ENCODE measurements around the gene PAPSS2.
A peak's percentile ranks its signal among the peaks of the same experiment; 100 is the strongest.
"Not testable (repeated sequence)": the region's sequence is repeated elsewhere in the genome, so short reads cannot be mapped to it uniquely, and the experiment has no call there.

PAPSS2 gene

DNA sequence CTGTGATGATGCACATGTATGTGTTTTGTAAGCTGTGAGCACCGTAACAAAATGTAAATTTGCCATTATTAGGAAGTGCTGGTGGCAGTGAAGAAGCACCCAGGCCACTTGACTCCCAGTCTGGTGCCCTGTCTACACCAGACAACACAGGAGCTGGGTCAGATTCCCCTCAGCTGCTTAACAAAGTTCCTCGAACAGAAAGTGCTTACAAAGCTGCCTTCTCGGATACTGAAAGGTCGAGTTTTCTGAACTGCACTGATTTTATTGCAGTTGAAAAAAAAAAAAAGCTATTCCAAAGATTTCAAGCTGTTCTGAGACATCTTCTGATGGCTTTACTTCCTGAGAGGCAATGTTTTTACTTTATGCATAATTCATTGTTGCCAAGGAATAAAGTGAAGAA, 87.2 kb downstream of the PAPSS2 start:
- no peak for DNase-seq (ENCODE audit: low read depth in 1 of 2, low spot score in 1 of 2)

DNA sequence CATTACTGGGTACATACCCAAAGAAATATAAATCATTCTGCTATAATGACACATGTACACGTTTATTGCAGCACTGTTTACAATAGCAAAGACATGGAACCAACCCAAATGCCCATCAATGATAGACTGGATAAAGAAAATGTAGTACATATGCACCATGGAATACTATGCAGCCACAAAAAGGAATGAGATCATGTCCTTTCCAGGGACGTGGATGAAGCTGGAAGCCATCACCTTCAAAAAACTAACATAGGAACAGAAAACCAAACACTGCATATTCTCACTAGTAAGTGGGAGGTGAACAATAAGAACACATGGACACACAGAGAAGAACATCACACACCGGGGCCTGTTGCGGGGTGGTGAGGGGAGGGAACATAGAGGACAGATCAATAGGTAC, 88.6 kb downstream of the PAPSS2 start:
- not testable (repeated sequence) for DNase-seq (ENCODE audit: low read depth in 1 of 2, low spot score in 1 of 2)

DNA sequence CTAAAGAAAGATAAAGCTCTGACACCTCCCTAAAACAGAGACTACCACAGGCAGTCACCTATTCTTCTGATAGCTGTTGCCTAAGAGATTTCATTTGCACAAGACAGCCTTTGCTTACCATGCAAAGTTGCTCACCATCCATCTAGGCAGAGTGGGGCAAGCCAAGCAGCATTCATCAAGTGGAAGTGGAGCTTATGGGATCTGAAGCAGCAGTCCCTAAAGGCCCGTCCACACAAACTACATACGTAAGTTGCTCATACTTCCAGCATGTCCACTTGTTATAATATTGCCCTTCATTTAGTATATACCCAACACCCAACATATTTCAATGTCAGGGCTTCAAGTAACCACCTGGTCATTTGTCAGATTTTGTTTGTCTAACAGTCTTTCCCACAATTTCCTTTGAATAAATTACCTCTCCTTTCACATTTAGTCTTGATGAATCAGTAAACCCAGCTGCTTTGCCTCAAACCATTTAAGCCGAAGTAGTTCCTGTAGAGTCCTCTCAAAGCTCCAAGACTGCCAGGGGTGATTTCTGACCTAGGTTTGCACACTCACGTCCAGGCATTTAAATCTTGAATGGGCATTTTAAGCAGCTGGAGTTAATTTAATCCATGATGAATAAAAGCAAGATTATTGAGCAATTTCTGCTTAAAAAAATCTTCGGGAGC, 90.5 kb downstream of the PAPSS2 start:
- no peak for DNase-seq (ENCODE audit: low read depth in 1 of 2, low spot score in 1 of 2)

DNA sequence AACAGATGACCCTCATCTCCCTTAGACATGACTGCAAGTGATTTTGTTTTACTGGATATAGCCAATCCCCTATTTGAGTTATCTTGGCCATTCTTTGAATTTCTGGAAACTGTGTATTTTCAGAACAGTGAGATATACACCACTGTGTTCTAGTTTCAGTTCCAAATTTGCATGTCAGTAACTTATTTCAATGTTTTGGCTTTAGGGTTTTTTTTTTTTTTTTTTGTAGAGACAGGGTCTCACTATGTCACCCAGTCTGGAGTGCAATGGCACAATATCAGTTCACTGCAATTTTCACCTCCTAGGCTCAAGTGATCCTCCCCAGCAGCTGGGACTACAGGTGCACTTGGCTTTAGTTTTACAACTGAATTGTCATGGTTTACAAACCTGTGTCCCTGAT, 91.1 kb downstream of the PAPSS2 start:
- DNase-seq (ENCODE audit: low read depth in 1 of 2, low spot score in 1 of 2), result no peak

DNA sequence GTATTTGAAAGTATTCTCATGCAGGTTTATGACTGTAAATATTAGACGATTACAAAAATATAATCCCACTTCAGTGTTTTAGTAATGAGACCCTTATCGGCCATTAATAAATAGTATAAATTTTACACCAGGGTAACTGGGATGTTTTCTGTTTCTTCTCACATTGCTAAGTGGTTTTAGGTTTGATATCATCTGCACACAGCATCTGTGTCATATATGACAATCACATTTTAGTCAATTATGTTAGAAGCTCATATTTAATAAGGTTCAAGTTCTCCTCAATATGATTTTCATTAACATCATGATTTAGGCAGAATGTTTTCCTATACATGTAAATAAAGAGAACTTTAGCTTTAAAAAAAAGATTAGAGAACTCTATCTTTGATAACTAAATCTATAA, 91.6 kb downstream of the PAPSS2 start:
- DNase-seq (ENCODE audit: low read depth in 1 of 2, low spot score in 1 of 2), result no peak

DNA sequence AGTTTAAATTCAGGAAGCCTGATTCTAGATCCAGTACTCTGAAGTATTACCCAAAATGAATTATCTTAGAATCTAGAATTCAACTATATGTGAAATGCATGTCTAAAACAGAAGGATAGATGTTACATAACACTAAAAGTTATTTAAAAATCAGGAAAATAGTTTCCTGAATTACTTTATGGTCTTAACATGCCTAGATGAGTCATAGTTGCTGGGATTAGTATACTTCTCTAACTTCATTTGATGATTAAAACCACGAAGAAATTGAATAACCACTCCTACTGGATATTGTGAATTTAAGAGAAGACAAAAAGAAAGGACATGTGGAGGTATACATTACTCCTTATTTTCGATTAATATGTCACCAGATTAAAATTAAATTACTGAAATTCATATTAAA, 92.9 kb downstream of the PAPSS2 start:
- no peak for DNase-seq (ENCODE audit: low read depth in 1 of 2, low spot score in 1 of 2)

DNA sequence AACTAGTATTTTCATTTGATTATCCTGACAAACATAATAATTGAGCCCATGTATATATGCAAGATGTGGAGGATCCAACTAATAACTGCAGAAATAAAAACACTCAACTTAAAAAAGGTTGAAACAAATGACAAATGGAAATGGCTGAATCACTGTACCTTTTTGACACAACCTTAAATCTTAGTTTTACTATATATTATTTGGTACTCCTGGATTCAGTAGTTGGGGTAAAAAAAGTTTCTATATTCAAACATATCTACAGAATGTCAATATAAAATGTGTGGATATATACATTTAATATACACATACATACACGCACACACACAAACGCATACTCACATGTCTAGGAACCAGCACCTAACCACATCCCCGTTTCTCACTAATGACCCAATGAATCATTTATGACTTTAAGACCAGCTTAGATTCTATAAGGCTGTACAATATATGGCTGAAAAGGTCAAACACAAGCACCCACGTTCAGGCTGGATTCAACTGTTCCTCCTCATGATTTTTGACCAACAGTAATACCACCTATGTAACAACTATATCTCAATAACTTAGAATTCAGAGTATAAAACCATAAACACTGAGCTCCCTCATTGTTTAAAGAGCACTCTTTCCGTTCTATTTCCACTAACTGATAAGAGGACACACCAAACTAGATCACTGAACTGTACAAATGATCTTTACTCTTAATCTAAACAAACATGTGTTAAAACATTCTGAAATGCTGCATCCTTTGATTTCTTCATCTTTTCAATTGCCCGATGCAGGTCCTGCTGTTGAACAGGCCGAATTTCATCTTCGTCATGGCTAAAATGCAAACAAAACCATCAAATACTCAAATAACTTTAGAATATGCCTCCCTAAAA, 94.6 kb downstream of the PAPSS2 start:
- DNase-seq (ENCODE audit: low read depth in 1 of 2, low spot score in 1 of 2), result no peak

DNA sequence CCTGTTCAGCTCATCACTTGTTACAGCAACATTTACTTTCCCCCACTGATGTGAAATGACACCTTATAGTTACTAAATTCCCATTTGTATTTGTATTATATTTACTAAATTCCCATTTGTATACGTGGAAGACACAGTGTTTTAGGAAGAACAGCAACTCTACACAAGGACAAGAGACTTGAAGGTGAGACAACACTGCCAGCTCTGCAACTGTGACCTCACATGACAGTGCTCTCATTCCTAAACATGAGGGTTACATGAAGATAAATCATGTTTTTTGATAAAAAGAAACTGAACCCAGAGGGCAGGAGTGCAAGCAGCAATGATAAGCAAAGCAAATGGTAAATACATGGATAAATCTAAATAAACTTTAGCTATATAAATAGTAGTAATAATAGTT, 98.0 kb downstream of the PAPSS2 start:
- DNase-seq (ENCODE audit: low read depth in 1 of 2, low spot score in 1 of 2), result no peak

DNA sequence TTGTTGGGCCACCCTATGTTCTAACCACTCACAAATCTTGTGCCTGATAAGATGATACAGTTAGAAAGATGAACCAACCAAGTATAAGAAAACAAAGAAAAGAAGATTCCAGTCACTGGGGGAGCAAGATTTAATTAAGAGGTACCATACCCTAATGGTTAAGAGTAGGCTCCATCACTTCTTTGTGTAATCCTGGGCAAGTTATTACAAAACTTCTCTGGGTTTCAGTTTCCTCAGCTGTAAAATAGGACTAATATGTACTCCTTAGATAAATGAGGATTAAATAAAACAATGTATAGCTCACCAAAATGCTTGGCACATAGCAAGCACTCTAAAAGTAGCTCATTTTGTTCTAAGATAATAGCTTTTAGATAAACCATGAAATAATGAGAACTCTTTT, 99.9 kb downstream of the PAPSS2 start:
- no peak for DNase-seq (ENCODE audit: low read depth in 1 of 2, low spot score in 1 of 2)

DNA sequence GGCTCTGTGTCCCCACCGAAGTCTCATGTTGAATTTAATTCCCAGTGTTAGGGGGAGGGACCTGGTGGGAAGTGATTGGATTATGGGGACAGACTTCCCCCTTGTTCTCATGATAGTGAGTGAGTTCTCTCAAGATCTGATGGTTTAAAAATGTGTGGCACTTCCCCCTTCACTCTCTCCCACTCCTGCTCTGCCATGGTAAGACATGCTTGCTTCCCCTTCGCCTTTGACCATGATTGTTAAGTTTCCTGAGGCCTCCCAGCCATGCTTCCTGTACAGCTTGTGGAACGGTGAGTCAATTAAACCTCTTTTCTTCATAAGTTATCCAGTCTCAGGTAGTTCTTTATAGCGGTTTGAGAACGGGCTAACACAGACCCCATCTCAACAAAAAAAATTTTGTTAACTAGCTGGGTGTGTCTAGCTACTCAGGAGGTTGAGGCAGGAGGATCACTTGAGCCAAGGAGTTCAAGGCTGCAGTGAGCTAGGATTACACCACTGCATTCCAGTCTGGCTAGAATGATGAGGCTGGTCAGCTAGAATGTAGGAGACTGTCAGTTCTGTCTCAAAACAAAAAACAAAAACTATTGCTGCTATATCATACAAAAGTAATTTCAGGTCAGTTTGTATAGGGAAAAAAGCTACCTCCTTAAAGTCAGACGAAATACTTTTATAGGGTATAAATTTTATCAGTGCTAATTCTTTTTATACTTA, 100.7 kb downstream of the PAPSS2 start:
- DNase-seq (ENCODE audit: low read depth in 1 of 2, low spot score in 1 of 2), result no peak

DNA sequence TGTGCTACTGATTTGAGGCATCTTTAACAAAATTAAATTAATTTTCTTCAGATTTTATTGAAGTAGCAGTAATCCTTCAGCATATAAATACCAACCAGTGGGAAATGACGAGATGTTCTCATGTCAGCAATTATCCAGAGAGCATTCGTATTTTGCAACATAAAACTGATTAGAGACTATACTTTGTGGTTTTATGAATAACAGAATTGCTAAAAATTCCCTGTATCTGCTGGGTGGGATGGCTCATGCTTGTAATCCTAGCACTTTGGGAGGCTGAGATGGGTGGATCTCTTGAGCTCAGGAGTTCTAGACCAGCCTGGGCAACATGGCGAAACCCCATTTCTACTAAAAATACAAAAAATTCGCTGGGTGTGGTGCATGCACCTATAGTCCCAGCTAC, 101.5 kb downstream of the PAPSS2 start:
- DNase-seq (ENCODE audit: low read depth in 1 of 2, low spot score in 1 of 2), result no peak

DNA sequence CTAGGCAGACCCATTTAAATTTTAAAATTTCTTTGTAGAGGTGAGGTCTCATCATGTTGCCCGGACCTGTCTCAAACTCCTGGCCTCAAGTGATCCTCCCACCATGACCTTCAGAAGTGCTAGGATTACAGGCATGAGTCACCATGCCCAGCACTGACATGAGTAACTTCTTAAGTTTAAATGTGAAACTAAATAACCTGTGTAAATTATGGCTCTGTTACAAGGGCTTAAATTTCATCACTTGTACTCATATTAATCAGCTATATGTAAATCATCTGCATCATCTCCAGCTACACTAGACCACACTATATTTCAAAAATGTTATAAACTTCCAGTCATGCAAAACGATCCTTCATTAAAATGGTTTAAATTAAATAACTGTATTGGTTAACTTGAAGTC, 102.2 kb downstream of the PAPSS2 start:
- peak in 1 of 2 donors; percentile 16 for DNase-seq (ENCODE audit: low read depth in 1 of 2, low spot score in 1 of 2)

DNA sequence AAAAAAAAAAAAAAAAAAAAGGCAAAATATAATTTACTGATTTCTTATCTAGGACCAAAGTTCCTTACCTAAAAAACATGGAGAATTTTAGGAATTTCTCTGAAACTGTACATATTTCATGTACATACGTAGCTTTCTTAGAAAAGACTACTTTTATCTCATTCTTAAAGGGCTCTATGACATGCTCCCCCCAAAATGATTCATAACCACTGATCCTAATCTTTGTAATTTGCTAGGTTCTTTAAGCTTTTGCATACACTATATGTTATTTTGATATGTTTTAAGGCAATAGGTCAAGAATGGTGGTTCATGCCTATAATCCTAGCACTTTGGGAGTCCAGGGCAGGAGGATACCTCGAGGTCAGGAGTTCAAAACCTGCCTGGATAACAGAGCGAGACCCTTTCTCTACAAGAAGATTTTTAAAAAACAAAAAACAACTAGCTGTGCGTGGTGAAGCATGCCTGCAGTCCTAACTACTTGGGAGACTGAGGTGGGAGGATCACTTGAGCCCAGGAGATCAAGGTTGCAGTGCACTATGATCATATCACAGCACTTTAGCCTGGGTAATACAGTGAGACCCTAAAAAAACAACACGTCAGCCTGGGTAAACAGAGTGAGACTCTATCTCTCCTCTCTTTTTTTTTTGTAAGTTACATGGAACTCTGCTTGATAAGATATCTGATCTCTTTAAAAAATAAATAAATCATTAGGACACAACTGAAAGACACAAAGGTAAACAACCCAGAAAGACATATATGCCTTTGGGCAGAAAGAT, 103.6 kb downstream of the PAPSS2 start:
- no peak for DNase-seq (ENCODE audit: low read depth in 1 of 2, low spot score in 1 of 2)

DNA sequence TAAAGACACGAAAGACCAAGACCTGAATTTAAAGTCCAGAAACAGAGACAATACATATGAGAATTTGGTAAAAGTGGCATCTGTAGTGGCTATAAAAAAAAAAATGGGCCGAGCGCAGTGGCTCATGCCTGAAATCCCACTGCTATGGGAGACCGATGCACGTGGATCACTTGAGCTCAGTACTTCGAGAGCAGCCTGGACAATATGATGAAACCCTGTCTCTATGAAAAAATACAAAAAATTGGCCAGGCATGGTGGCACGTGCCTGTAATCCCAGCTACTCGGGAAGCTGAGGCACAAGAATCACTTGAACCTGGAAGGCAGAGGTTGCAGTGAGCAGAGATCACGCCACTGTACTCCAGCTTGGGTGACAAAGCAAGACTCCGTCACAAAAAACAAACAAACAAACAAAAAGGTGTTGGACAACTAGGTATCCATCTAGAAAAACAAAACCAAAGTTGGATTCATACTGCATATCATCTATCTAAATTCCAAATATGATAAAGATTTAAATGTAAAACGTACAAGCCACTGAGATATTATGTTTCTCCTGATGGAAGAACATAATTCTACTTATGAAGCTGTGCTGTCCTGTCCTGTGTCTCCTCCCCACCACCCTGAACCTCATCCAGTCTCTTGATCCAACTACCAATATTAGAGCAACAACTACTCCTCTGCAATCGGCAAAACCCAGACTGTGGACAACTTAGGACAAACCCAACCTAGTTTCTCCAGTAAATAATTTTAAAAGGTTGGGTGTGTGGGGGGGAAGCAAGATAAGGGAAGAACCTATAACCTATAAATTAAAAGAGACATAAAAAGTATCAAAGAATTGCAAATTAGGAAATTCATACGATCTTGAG, 104.6 kb downstream of the PAPSS2 start:
- no peak for DNase-seq (ENCODE audit: low read depth in 1 of 2, low spot score in 1 of 2)

DNA sequence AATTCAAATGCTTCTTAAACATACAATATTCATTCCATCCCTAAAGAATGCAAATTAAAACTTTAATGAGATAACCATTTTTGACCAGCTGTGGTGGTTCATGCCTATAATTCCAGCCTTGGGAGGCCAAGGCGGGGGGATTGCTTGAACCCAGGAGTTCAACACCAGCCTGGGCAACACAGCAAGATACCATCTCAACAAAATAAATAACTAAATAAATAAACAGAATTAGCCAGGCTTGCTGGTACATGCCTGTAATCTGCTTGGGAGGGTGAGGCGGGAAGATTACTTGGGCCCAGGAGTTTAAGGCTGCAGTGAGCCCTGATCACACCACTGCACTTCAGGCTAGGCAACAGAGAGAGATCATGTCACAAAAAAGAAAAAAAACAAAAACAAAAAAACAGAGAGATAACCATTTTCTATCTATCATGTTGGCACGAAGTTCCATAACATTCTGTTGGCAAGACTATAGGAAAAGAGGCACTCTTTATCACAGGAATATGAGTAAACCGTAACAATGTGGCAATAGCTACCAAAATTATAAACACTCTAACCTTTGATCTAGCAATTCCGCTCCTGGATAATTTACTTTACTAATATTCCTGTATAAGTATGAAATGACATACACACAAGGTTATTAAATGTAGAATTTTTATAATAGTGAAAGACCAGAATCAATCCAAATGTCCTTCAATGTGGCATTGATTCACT, 106.1 kb downstream of the PAPSS2 start:
- no peak for DNase-seq (ENCODE audit: low read depth in 1 of 2, low spot score in 1 of 2)

DNA sequence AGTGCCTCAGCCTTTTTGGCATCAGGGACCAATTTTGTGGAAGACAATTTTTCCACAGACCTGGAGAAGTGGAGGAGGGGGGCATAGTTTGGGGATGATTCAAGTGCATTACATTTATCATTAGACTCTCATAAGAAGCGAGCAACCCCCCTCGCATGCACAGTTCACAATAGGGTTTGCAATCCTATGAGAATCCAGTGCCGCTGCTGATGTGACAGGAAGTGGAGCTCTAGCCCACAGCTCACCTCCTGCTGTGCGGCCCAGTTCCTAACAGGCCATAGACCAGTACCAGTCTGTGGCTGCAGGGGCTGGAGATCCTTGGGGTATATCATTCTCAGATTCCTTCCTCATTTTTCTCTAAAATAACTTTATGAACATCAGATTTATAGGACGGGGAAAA, 107.6 kb downstream of the PAPSS2 start:
- DNase-seq (ENCODE audit: low read depth in 1 of 2, low spot score in 1 of 2), result no peak

DNA sequence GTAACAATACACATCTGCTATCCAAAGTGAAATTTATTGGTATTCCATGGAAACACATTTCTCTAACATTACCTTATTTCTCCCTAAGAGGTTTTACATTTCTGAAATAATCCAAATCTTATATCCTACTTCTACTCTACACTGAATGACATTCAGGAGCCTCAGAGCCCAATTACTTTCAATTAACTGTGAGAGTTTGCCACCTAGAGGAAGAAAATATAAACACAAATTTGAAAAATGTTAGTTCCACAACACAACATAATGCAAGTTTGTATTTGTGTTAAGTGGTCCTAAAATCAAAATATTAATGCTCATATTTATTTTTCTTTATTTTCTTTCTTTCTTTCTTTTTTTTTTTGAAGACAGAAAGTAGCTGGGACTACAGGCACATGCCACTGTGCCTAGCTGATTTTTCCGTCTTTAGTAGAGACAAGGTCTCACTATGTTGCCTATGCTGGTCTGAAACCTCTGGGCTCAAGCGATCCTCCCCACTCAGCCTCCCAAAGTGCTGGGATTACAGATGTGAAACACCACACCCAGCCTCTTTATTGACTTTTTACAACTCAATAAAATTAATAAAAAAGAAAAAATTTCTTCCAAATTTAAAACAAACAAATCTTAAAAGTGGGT, 112.3 kb downstream of the PAPSS2 start:
- DNase-seq (ENCODE audit: low read depth in 1 of 2, low spot score in 1 of 2), result no peak

DNA sequence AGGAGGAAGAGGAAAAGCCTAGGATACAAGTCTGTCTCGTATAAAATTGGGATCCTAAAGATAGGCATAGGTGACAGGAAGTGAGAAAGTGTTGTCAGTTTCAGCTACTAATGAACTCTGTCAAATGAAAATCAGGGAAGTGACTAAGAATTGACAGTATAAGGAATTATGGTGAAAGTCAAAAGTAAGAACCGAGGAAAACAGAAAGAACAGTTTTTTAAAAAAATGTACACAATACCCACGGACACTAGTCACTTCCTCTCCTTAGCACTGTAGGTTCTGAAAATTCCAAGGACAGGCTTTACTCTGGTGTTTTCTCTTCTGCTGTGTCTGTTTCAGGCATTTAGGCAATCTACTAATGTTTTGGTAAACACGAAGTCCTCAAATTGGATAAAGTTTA, 116.1 kb downstream of the PAPSS2 start:
- DNase-seq (ENCODE audit: low read depth in 1 of 2, low spot score in 1 of 2), result no peak

DNA sequence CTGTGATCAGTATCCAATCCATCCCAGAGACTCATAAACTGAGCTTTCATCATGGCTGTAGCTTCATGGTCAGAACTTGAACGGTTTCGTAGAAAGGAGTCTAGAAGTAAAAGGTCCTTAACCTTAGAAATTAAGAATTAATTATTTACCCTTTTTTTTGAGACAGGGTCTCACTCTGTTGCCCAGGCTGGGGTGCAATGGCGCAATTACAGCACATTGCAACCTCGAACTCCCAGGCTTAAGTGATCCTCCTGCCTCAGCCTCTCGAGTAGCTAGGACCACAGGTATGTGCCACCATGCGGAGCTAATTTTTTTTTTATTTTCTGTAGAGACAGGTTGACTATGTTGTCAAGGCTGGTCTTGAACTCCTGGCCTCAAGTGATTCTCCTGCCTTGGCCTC, 116.7 kb downstream of the PAPSS2 start:
- no peak for DNase-seq (ENCODE audit: low read depth in 1 of 2, low spot score in 1 of 2)
